Activated CD4-positive, alpha-beta T cell treated with anti-CD3 and anti-CD28 coated beads, Interleukin-2, amount 10 ng/mL, durations not matched to agents 24 days and 14 days (primary cell): ENCODE measurements around the gene PPP2R3A. TPM values are rescaled to one million over a fixed set of nuclear protein-coding genes. Genes with fewer than 3 reads are reported as not detected.

Experiments used
- DNase-seq: peaks from one replicate; pipeline ENCODE4 v3.0.0; 2022
- H3K27ac Mint-ChIP-seq: one replicate; pipeline ENCODE4 v1.8.0; 2022; ENCODE audit warnings: mild to moderate bottlenecking, mixed read lengths
- H3K27me3 Mint-ChIP-seq: one replicate; pipeline ENCODE4 v1.8.0; 2022; ENCODE audit warnings: mixed read lengths
- H3K36me3 Mint-ChIP-seq: one replicate; pipeline ENCODE4 v1.8.0; 2022; ENCODE audit warnings: low read depth, mild to moderate bottlenecking, mixed read lengths
- H3K4me1 Mint-ChIP-seq: one replicate; pipeline ENCODE4 v1.8.0; 2021; ENCODE audit warnings: mixed read lengths
- H3K4me3 Mint-ChIP-seq: one replicate; pipeline ENCODE4 v1.8.0; 2022; ENCODE audit warnings: mild to moderate bottlenecking, moderate library complexity, mixed read lengths
- H3K9me3 Mint-ChIP-seq: one replicate; pipeline ENCODE4 v1.8.0; 2021; ENCODE audit warnings: mixed read lengths
- intact Hi-C: fragments of 100-400 bp; cut with micrococcal nuclease; formaldehyde crosslinking; loops from one replicate; pipeline ENCODE4 v1.15.1; 2023
- total RNA-seq: library from RNA; stranded (reverse); gene quantifications from 2 replicates; pipeline ENCODE4 v1.2.3, GENCODE V29; 2022

Gene PPP2R3A
- total RNA-seq, 1 donor from 2014 or later, result 0.49 TPM

- Mint-ChIP-seq H3K27ac (peak overlapping the region; percentile 96), H3K4me3 (peak overlapping the region; percentile 98), H3K36me3 (peaks cover 32% of the 10 kb centered on the region), H3K9me3 (no peaks in the 10 kb centered on the region), H3K4me1 (peaks cover 43% of the 10 kb centered on the region), H3K27me3 (peaks cover 7% of the 10 kb centered on the region)
- intact Hi-C loops, result loop anchor here (1.0 to 10.0 kb wide), 10 partner anchors 25 to 1871 kb away; partner anchors contain the start of genes CEP63, NCK1, PCCB and SLC35G2
- DNase-seq, result peak; percentile 99
These were observed 231.1 kb downstream of the PPP2R3A start for GRCh38 chr3:136196401-136197158.

GRCh38 chr3:136197159-136197793 is 231.7 kb downstream of the PPP2R3A start:
- DNase-seq, result no peak
- H3K27me3 Mint-ChIP-seq, result peaks cover 8% of the 10 kb centered on the region
- peak overlapping the region; percentile 96 for H3K27ac Mint-ChIP-seq
- peaks cover 28% of the 10 kb centered on the region for H3K36me3 Mint-ChIP-seq
- intact Hi-C loops, result loop anchor here (2.0 to 10.0 kb wide), 6 partner anchors 50 to 1870 kb away; partner anchors contain the start of genes CEP63 and SLC35G2
- H3K4me3 Mint-ChIP-seq, result peak overlapping the region; percentile 98
- no peaks in the 10 kb centered on the region for H3K9me3 Mint-ChIP-seq
- H3K4me1 Mint-ChIP-seq, result peaks cover 36% of the 10 kb centered on the region

Other genes starting within 250 kb of the PPP2R3A start
- gene MSL2, start 230.6 kb downstream of the PPP2R3A start, total RNA-seq, result 37.9 and 39.5 TPM in 2 replicates